GM23248 (cell line): ENCODE results near the gene PDLIM5. TPM values are rescaled to one million over a fixed set of nuclear protein-coding genes. Genes with fewer than 3 reads are reported as not detected.
"Not testable (repeated sequence)": the region's sequence is repeated elsewhere in the genome, so short reads cannot be mapped to it uniquely, and the experiment has no call there.

Experiments used
- DNase-seq: peaks from one replicate; pipeline ENCODE4 v3.0.0-alpha.2; 2015
- H2AFZ ChIP-seq: fragments of 200-600 bp; sonication (generic); 2 replicates; pipeline ENCODE4 v1.6.1; 2016; ENCODE audit warnings: antibody characterized with exemption
- H3F3A ChIP-seq: fragments of 200-600 bp; sonication (generic); 2 replicates; pipeline ENCODE4 v1.6.1; 2016; ENCODE audit warnings: mild to moderate bottlenecking, antibody characterized with exemption, mixed run types; ENCODE audit not compliant: insufficient read depth
- H3K27ac ChIP-seq: fragments of 200-600 bp; sonication (generic); 2 replicates; pipeline ENCODE4 v1.5.1; 2016; ENCODE audit warnings: mild to moderate bottlenecking
- H3K27me3 ChIP-seq: fragments of 200-600 bp; sonication (generic); replicated peaks from 2 replicates; pipeline ENCODE4 v1.6.1; 2016; ENCODE audit warnings: mild to moderate bottlenecking; ENCODE audit not compliant: insufficient read depth
- H3K36me3 ChIP-seq: fragments of 200-600 bp; sonication (generic); 2 replicates; pipeline ENCODE4 v1.6.1; 2016; ENCODE audit warnings: low read depth, mild to moderate bottlenecking
- H3K4me1 ChIP-seq: fragments of 200-600 bp; sonication (generic); 2 replicates; pipeline ENCODE4 v1.6.1; 2016; ENCODE audit warnings: mild to moderate bottlenecking; ENCODE audit not compliant: insufficient read depth
- H3K4me2 ChIP-seq: fragments of 200-600 bp; sonication (generic); one replicate; pipeline ENCODE4 v1.6.1; 2016; ENCODE audit warnings: mild to moderate bottlenecking; ENCODE audit not compliant: unreplicated experiment
- H3K4me3 ChIP-seq: fragments of 200-600 bp; sonication (generic); 2 replicates; pipeline ENCODE4 v1.5.1; 2016; ENCODE audit warnings: mild to moderate bottlenecking
- H3K79me2 ChIP-seq: fragments of 200-600 bp; sonication (generic); 2 replicates; pipeline ENCODE4 v1.6.1; 2016; ENCODE audit warnings: mild to moderate bottlenecking; ENCODE audit not compliant: insufficient read depth
- H3K9ac ChIP-seq: fragments of 200-600 bp; sonication (generic); 2 replicates; pipeline ENCODE4 v1.6.1; 2016; ENCODE audit warnings: mild to moderate bottlenecking
- H3K9me2 ChIP-seq: fragments of 200-600 bp; sonication (generic); 2 replicates; pipeline ENCODE4 v1.6.1; 2016; ENCODE audit warnings: mixed run types, mild to moderate bottlenecking, moderate library complexity; ENCODE audit not compliant: insufficient read depth
- H3K9me3 ChIP-seq: fragments of 200-600 bp; sonication (generic); one replicate; pipeline ENCODE4 v1.6.1; 2017; ENCODE audit warnings: low read depth
- H4K20me1 ChIP-seq: fragments of 200-600 bp; sonication (generic); 2 replicates; pipeline ENCODE4 v1.6.0; 2016; ENCODE audit not compliant: insufficient read depth
- EZH2 ChIP-seq: fragments of 200-600 bp; sonication (generic); IDR thresholded peaks from 2 replicates; pipeline ENCODE4 v1.6.1; 2018; ENCODE audit warnings: antibody characterized with exemption, mild to moderate bottlenecking; ENCODE audit not compliant: insufficient read depth, poor library complexity, severe bottlenecking
- EZH2phosphoT487 ChIP-seq: fragments of 200-600 bp; sonication (generic); IDR thresholded peaks from 2 replicates; pipeline ENCODE4 v1.6.1; 2018; ENCODE audit warnings: antibody characterized with exemption, moderate library complexity, mild to moderate bottlenecking, low read depth; ENCODE audit not compliant: insufficient read depth
- WGBS, 2 experiments: methylation state at CpG; one replicate each; pipeline ENCODE4 v1.1.6; 2015 to 2017; ENCODE audit warnings: low lambda C conversion rate in 2 of 2, low coverage in 1 of 2; ENCODE audit errors: missing lambda C conversion rate in 2 of 2; 5-methylcytosine and 5-hydroxymethylcytosine counted together
- in situ Hi-C: fragments of 300-500 bp; cut with MboI; formaldehyde crosslinking; loops from 2 replicates; pipeline ENCODE4 v1.15.0; 2020
- polyA plus RNA-seq: library from polyadenylated mRNA; unstranded; fragments of >200 nt; fragmentation: Nextera tagmentation; extraction: Ambion mirVana; gene quantifications from 2 replicates; pipeline ENCODE4 v1.2.1, GENCODE V29; 2016
- total RNA-seq: library from RNA; depleted of rRNA; stranded (reverse); fragments of >200 nt; shearing (Covaris generic); gene quantifications from 2 replicates; pipeline ENCODE4 v1.2.3, GENCODE V29; 2014

PDLIM5 gene
- total and polyA plus RNA-seq, 2 experiments from 2014 or later, result 115 to 149 TPM

DNA sequence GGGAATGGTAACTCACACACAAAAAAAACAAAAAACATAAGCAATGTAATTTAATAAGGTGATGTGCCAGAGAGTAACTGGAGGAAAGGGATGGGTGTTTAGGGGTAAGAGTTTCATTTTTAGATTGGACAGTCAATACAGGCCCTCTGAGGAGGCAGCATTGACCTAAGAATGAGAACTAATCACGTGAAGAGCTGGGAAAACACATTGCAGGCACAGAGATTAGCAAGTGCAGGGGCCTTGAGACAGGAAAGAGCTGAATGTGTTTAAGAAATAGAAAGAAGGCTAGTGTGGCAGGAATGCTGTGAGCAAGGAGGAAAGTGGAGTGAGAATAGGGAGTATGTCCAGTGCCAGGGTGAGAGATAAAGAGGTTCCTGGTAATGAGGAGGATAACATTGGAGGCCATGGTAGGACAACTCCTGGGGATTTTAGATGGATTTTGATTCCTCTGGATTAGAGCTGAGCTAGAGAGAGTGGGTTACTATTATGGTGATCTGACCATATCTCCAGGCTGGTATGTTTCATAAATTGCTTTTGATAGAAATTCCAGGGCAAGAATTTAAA, 17.6 kb downstream of the PDLIM5 start:
- H3K27ac ChIP-seq, result no peak overlapping the region
- in situ Hi-C loops, result no loop called here
- no peaks in the 10 kb centered on the region for H3K9me3 ChIP-seq
- peaks cover 43% of the 10 kb centered on the region for H3K4me1 ChIP-seq
- H3K4me2 ChIP-seq, result no peak overlapping the region
- WGBS, 2 experiments, result 100% methylated on average over 1 of the region's 1 CpG
- no peak overlapping the region for H2AFZ ChIP-seq
- DNase-seq, result no peak
- H3F3A ChIP-seq, result peaks cover 32% of the 10 kb centered on the region
- H3K9me2 ChIP-seq, result no peaks in the 10 kb centered on the region
- TF ChIP-seq EZH2phosphoT487 (no peak), EZH2 (no peak)
- no peaks in the 10 kb centered on the region for H3K27me3 ChIP-seq
- no peaks in the 10 kb centered on the region for H3K36me3 ChIP-seq
- no peaks in the 10 kb centered on the region for H4K20me1 ChIP-seq
- no peak overlapping the region for H3K9ac ChIP-seq
- no peak overlapping the region for H3K4me3 ChIP-seq
- peaks cover 100% of the 10 kb centered on the region for H3K79me2 ChIP-seq

DNA sequence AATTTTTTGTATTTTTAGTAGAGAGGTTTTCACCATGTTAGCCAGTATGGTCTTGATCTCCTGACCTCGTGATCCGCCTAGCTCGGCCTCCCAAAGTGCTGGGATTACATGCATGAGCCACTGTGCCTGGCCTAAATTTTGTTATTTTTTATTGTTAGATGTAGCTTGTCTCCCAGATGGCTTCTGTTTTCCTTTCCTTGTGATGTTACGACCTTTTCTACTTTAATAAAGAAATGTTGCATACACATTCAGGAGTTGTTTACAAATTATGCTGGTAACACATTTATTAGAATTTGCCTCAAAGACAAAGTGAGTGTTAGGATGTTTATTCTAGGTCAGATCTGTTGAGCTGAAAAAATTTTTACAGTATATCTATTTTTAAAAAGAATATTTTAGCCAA, 18.4 kb downstream of the PDLIM5 start:
- Histone ChIP-seq H3K27me3 (no peaks in the 10 kb centered on the region), H3K9me2 (no peaks in the 10 kb centered on the region), H3K4me3 (no peak overlapping the region), H3K79me2 (peaks cover 100% of the 10 kb centered on the region), H3K4me1 (peaks cover 34% of the 10 kb centered on the region), H3K9ac (no peak overlapping the region), H3K9me3 (no peaks in the 10 kb centered on the region), H4K20me1 (no peaks in the 10 kb centered on the region), H3K27ac (no peak overlapping the region), H3F3A (peaks cover 32% of the 10 kb centered on the region), H3K4me2 (no peak overlapping the region), H2AFZ (no peak overlapping the region), H3K36me3 (no peaks in the 10 kb centered on the region)
- WGBS, 2 experiments, result 97 to 99% methylated on average over 4 of the region's 4 CpGs
- no peak for DNase-seq
- TF ChIP-seq EZH2, result no peak
- no peak for TF ChIP-seq EZH2phosphoT487
- in situ Hi-C loops, result no loop called here

GRCh38 chr4:94470782-94471181, 19.0 kb downstream of the PDLIM5 start:
- H3K36me3 ChIP-seq, in situ Hi-C loops, H3K4me2 ChIP-seq, DNase-seq, H3K9me2 ChIP-seq, H3K9me3 ChIP-seq, H3K27ac ChIP-seq, H3K4me3 ChIP-seq, H2AFZ ChIP-seq, H3K27me3 ChIP-seq, H3K9ac ChIP-seq, H4K20me1 ChIP-seq: not testable (repeated sequence)
- WGBS, 2 experiments, result 96 to 98% methylated on average over 4 of the region's 4 CpGs
- H3K4me1 ChIP-seq, result peaks cover 34% of the 10 kb centered on the region
- H3K79me2 ChIP-seq, result peaks cover 100% of the 10 kb centered on the region
- peaks cover 32% of the 10 kb centered on the region for H3F3A ChIP-seq

DNA sequence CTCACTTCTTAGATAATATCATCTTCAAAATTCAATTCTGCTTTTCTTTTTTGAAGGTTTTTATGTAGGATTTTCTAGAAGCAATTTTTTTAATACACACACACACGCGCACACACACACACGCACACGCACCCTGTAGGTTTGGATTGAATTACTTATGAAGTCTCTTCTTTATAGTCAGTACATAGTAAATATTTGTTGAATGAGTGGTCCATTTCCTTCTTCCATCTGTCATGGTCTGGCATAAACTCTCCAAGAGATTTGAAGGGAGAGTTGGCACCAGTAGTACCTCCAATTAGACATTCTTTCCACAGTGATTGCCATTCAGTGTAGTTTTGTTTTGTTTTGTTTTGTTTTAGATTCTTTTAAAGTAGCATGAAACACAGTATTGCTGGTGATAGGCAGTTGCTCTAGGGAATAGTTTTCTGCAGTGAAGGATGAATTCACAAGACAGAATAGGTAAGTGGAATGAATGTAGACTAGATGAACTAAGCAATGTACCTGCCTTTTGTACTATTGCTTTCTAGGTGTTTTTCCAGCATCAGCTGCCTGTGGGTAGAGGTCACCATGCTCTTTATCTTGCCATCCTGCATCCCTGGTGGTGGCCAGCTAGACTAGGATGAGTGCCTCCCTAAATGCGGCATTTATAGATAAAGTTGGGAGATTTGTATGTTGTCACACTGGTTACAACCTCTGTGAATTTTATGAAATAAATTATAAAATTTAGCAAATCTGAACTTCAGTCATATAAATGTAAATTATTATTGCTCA, 20.5 kb downstream of the PDLIM5 start:
- Histone ChIP-seq H3K4me2 (peak overlapping the region; percentile 16), H4K20me1 (no peaks in the 10 kb centered on the region), H3K27me3 (no peaks in the 10 kb centered on the region), H3F3A (peaks cover 22% of the 10 kb centered on the region), H3K4me1 (peaks cover 31% of the 10 kb centered on the region), H3K9me2 (no peaks in the 10 kb centered on the region), H3K79me2 (peaks cover 100% of the 10 kb centered on the region), H3K9ac (no peak overlapping the region), H3K9me3 (no peaks in the 10 kb centered on the region), H2AFZ (no peak overlapping the region), H3K27ac (peak overlapping the region; percentile 55), H3K36me3 (no peaks in the 10 kb centered on the region), H3K4me3 (no peak overlapping the region)
- in situ Hi-C loops, result no loop called here
- DNase-seq, result peak; percentile 90
- TF ChIP-seq EZH2phosphoT487 (no peak), EZH2 (no peak)
- WGBS, 2 experiments, result 29 to 32% methylated on average over 5 of the region's 5 CpGs

- Histone ChIP-seq H2AFZ (no peak overlapping the region), H4K20me1 (no peaks in the 10 kb centered on the region), H3K9me3 (no peaks in the 10 kb centered on the region), H3K79me2 (peaks cover 100% of the 10 kb centered on the region), H3F3A (peaks cover 22% of the 10 kb centered on the region), H3K4me3 (no peak overlapping the region), H3K4me1 (peaks cover 40% of the 10 kb centered on the region), H3K36me3 (no peaks in the 10 kb centered on the region), H3K9ac (no peak overlapping the region), H3K4me2 (no peak overlapping the region), H3K9me2 (no peaks in the 10 kb centered on the region), H3K27ac (no peak overlapping the region), H3K27me3 (no peaks in the 10 kb centered on the region)
- DNase-seq, result no peak
- in situ Hi-C loops, result no loop called here
- WGBS, 2 experiments, result 100% methylated on average over 2 of the region's 2 CpGs
- no peak for TF ChIP-seq EZH2
- TF ChIP-seq EZH2phosphoT487, result no peak
These were observed 23.3 kb downstream of the PDLIM5 start for GRCh38 chr4:94475050-94475449.
